GM10266 (cell line): ENCODE results near the gene MYO18A.

ENCODE experiments used
- DNase-seq: peaks from one replicate; pipeline ENCODE4 v3.0.0; 2012; ENCODE audit errors: extremely low spot score
- CTCF ChIP-seq: IDR thresholded peaks from 2 replicates; pipeline ENCODE4 v1.5.1; 2012; ENCODE audit warnings: mild to moderate bottlenecking, low read depth; ENCODE audit not compliant: control insufficient read depth, insufficient read depth; ENCODE audit errors: missing control alignments

Gene MYO18A

GRCh38 chr17:29058391-29058790, 121.8 kb downstream of the MYO18A start:
- DNase-seq = no peak
- TF ChIP-seq CTCF = no peak

GRCh38 chr17:29057361-29057760, 122.8 kb downstream of the MYO18A start:
- DNase-seq = no peak

GRCh38 chr17:29054835-29055234, 125.4 kb downstream of the MYO18A start:
- TF ChIP-seq CTCF = no peak
- no peak for DNase-seq

More at GRCh38 chr17:29057361-29057760, 122.8 kb downstream of the MYO18A start:
- TF ChIP-seq CTCF = no peak

GRCh38 chr17:29051731-29052130, 128.5 kb downstream of the MYO18A start:
- DNase-seq = no peak
- no peak for TF ChIP-seq CTCF

- no peak for TF ChIP-seq CTCF
- DNase-seq = no peak
Observed at GRCh38 chr17:29051194-29051593, 129.0 kb downstream of the MYO18A start.

- DNase-seq = no peak
- TF ChIP-seq CTCF = no peak
Observed at GRCh38 chr17:29050176-29050575, 130.0 kb downstream of the MYO18A start.

GRCh38 chr17:29049541-29050145, 130.6 kb downstream of the MYO18A start:
- no peak for TF ChIP-seq CTCF
- DNase-seq = no peak
